Measurements from ENCODE around the gene PHF3.

The PHF3 gene

DNA sequence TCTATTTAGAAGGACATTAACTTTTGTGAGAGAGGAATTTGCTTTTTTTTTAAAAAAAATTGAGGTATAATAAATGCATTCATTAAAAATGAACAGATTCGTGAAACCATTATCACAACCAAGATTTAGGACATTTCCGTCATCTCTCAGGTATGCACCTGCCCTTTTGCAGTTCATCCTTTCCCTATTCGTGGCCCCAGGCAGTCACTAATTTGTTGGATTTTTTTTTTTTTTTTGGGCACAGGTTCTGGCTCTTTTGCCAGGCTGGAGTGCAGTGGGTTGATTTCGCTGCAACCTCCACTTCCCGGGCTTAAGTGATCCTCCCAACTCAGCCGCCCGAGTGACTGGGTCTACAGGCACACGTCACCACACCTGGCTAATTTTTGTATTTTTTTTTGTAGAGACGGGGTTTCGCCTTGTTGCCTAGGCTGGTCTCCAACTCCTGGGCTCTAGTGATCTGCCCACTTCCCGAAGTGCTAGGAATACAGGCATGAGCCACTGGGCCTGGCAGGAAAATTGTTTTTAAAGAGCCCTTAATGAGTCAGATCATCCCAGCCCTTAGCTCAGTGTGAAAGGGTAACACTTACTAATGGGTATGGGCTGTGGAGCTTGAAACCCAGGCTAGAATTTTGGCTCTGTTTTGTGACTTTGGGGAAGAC lies 9.2 kb downstream of the PHF3 start:
- no peak for DNase-seq

DNA sequence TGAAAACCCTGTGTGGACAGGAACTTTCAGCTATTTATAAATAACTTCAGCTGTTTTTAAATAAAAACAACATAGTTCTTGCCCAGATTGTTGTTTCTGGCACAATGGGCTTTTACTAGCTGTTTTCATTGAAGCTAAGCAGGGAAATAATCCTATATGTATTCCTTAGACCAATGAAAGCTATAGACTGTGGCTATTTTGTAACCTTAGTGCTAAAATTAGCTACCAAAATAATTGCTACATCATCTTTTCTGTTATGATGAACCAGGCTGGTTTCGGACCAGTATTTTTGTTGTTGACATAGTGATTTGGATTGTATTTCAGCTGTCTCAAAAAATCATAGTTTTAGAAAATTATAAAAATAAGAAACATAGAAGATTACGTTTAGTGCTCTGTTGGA lies 13.7 kb downstream of the PHF3 start:
- DNase-seq: no peak

DNA sequence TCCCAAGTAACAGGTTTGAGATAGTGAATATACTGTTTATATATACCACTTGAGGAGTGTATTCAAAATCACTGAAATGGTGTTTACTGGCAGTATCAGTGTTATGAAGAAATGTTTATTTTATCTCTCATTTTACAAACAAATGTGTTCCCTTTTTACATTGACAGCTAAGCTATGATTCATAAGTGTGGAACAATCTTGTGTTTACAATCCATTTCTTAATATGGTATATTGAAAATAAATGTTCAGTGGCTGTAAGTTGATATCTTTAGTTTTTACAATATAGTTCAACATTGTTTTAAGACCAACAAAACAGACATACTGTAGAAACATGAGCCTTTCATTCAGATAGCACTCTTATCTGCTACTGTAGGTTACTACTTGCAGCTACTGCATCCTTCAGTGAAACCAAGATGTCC lies 14.3 kb downstream of the PHF3 start:
- no peak for DNase-seq

DNA sequence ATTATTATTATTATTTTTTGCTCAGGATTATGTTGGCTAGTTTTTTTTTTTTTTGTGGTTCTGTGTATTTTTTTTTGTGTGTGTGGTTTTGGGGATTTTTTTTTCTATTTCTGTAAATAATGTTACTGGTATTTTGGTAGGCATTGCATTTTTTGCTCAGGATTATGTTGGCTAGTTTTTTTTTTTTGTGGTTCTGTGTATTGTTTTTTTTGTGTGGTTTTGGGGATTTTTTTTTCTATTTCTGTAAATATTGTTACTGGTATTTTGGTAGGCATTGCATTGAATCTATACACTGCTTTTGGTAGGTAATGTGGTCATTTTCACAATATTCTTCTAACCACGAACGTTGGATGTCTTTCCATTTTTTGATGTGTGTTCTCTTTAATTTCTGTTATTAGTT lies 17.4 kb downstream of the PHF3 start:
- no peak for DNase-seq

DNA sequence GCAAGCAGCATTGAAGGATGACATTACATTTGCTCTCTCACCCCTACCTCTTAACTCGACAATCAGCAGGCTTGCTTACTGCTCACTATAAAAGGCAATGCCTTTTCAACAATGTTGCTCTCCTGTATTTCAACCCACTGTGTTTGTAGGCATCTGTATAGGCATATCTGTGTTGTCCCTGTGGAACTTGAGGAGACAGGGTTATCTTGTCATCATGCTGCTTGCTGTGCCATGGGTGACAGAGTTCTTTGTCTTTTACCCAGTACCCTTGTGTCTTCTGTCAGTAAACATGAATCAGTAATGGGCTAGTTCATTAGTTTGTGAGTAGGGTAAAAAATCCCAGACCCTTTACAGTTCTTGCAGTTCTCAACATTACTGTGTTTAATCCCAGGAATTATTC lies 25.2 kb downstream of the PHF3 start:
- no peak for DNase-seq

DNA sequence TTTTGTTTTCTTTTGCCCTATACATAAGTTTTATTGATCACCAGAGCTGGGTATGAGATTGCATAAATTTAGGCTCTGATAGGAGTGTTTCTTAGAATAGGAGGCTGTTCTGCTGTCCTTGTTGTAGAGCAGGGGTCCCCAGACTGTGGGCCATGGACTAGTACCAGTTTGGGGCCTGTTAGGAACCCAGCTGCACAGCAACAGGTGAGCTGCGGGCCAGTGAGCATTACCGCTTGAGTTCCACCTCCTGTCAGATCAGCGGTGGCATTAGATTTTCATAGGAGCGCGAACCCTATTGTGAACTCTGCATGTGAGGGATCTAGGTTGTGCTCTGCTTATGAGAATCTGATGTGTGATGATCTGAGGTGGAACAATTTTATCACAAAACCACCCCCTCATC lies 26.2 kb downstream of the PHF3 start:
- no peak for DNase-seq

DNA sequence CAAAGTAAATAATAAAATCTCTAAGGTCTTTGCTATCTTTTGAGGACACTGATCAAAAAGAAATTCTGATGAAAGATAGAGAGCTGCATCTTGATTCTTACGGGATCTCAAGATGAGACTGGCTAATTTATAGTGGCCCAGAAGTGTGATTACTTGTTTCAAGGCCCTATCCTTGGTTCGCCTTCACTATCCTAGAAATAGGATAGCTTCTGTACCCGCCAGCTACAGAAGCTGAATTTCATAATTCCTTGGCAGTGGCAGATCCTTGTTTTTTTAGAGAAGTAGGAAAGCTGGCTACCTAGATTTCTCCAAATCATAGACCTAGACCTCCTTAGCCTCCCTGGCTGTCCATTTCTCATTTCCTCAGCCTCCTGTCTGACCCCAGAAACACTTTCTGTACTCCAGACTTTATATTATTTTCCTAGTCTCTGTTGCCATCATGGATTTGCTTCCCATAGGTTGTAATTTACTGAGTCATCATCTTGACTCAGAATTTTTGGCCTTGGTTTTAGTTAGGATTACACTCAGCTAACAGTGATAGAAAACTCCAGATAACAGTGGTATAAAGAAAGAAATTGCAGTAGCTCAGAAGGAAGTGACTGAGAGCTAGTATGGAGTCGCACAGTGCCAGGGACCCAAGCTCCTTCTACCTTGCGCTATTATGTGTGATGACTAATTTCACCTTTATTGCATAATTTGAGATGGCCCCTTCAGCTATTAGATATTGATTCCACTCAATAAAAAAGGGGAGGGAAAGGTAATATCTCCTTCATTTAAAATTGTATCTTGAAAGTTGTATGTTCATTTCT lies 27.7 kb downstream of the PHF3 start:
- no peak for DNase-seq

DNA sequence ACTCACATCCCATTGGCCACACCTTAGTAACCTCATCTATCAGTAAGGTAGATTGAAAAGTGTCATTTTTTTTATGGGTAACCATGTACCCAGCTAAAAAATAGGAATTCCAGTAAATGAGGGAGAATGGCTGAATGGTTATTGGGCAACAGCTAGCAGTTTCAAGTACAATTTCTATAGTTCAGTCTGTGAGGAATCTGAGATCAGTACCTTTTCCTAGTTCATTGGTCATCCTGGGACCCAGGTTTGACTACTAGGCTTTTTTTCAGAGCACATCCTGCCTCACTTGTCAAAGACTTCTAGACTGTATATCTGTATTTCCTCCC lies 28.3 kb downstream of the PHF3 start:
- DNase-seq: no peak

DNA sequence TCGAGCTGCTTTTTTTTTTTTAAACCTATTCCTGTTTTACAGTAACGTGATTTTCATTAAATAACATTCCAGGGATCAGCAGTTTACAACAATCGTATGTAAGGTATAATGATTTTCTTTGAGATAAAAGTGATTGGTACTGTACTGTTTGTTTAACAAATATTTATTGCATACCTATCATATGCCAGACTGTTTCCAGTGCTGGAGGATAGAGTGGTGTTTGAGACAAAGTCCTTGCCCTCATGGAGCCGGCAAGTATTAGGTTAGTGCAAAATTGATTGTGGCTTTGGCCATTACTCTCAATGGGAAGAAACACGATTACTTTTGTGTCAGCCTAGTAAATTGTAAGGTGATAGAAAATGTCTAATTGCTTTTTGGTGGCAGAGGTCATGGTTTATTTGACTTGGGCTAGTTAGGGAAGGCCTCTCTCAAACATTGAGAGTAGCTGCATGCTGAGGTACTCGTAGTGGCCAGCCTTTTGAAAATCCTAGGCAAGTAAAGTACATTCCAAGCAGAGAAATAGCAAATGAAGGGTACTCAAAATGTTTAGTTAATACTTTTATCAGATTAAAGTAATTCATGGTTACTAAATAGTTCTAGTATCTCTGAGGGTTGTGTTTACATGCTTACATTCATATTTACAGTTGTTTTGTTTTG lies 35.6 kb downstream of the PHF3 start:
- DNase-seq: no peak

DNA sequence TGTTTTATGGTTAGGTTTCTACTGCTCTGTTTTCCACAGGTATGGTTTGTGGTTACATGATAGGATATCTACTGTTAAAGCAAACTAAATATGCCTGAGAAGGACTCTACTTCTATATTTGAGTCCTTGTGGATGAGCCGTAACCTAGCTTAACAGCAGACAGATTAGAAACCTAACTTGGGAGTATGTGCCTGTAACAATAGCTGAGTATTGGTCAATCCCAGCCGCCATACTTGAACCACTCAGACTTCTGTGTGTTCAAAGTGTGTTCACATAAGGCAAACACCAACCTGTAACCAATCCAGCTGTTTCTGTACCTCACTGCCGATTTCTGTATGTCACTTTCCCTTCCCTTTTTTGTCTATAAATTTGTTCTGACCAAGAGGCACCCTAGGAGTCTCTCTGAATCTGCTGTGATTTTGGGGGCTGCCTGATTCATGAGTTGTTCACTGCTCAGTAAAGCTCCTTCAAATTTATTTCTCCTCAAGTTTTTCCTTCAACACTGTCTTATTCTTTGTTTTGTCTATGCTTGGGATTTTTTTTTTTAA lies 37.1 kb downstream of the PHF3 start:
- no peak for DNase-seq

DNA sequence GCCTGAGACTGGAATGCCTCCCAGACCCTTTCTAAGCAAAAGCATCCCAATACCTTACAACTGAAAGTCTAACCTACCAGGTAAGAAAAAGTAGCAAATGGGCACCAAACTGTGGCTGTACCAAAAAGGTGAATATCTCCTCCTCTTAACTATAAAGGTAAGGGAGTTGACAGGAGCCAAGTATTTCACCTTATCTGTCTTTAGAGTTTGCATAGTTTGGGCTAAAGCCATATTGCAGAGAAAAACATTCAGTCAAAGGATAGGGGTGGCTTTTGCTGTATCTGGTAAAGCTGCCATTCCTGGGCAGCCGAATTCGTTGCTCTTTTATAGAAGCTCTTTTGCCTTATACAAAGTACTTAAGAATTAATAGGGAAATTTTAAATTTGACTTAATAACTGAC lies 38.1 kb downstream of the PHF3 start:
- DNase-seq: no peak

DNA sequence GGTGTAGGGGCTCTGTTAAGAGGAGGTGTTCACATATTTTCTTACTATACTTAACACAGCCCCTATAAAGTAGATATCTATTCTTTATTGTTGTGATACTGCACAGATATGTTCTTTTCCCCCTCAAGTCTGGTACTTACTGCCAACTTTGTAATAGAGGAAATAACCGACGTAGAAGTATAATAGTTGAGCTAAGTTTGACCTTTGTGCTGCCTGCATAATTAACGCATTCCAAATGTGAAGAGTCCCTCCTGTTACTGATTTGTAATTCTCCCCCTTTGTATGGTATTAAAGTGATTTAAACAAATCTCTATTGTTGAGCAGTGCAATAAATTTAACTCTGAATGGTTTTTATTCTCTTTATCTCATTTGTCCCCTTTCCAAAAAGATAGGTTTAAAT lies 39.0 kb downstream of the PHF3 start:
- no peak for DNase-seq

DNA sequence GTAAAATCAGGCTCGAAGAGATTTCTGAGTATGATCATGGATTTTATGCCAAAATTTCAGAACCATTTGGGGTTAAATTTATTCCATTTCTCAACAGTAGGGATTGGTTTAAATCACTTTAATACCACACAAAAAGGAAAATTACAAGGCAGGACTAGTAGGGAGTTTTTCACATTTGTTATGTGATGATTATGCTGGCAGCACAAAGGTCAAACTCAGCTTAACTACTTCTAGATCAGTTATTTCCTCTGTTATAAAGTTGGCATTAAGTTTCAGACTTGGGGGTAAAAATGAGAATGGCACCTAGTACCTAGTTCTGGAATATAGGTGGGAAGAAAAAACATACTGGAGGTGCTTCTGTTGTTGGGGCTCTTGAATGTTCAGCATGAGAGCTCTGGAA lies 39.5 kb downstream of the PHF3 start:
- DNase-seq: no peak

DNA sequence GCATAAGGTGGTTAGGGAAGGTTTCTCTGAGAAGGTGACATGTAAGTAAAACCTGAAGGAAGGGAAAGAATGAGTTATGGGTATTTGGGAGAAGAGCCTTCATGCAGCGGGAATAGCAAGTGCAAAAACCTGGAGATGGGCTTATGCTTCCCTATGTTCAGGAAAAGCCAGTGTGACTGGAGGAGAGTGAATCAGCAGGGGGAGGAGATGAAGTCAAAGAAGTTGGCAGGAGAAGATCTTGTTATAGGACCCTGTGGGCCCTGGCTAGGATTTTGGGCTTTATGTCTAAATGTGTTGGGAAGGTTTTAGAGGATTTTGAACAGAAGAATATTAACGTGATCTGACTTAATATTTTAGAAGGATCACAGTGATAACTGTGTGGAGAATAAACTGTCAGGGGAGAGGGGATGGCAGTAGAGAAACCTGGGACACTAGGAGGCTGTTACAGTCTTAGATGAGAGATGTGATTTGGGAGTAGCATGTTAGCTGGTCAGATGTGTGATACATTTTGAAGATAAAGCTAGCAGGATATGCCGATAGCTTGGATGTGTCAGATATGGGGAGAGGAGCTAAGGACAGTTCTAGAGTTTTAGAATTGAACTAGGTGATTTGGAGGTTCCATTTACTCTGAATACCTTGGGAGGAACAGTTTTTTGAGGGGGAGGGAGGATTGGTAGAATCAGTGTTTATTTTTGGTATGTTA lies 41.0 kb downstream of the PHF3 start:
- DNase-seq: no peak

DNA sequence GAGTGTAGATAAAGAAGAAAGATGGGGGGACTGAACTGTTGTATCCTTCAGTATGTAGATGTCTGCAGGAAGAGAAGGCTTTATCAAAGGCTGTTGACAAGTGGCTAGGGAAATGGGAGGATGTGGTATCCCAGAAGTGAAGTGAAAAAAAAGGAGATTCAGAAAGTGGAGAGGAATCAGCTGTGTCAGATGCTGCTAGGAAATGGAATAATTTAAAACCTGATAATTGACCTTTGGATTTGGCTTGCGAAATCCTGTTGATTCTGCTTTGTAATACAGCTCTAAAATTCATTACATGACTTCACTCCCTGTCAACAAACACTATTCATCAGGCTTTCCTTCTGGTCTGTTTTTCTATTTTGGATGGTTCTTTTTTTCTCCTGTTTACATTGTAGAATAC lies 41.7 kb downstream of the PHF3 start:
- no peak for DNase-seq

DNA sequence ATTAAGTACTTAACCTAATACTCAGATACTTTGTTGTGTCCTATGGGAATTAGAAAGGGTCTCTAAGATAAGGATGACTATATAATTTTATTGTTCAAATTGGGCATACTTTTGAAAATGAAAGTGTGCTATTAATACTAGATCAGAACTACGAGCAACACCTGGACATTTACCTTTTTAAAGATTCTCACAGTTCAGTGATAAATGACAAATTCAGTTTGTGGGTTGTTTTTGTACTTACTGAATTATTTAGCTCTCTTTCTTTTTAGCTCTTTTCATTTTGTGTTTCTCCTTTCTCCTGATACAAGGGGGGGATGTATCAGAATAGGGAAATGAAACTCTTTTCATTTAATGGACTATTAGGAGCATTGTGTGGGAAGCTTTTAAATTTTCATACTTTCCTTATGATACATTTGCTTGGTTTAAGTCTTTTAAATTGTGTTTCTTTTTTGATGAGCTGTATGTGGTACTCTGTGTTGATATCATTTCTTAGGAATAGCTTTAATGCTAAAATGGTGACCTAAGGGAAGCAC lies 47.5 kb downstream of the PHF3 start:
- DNase-seq: no peak

DNA sequence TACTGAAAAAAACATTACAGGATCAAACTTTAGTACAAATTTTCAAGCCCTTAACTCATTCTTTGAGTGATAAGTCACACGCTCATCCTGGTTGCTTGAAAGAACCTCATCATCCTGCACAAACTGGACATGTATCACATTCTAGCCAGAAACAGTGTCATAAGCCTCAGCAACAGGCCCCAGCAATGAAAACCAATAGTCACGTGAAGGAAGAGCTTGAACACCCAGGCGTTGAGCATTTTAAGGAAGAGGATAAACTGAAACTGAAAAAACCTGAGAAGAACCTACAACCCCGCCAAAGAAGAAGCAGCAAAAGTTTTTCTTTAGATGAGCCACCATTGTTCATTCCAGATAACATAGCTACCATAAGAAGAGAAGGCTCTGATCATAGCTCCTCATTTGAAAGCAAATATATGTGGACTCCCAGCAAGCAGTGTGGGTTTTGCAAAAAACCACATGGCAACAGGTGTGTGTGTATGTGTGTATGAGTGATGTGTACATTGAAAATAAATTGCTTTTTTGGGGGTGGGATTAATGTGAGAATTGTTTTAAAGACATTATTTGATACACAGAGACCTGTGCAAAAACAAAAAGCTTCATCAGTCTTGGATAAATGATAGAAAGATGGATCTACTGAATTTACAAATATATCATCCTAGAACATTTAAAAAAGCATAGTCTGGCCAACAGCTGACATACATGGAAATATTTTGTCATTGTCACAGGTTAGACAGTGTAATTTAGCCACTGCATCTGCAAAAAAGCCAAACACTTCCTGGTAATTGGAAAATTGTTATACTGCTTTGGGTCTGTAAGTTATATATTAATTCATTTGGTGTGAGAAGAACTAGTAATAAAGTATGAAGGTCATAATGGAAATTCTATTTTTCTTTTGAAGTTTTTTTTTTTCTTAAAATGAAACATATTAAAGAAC lies 50.1 kb downstream of the PHF3 start:
- no peak for DNase-seq

DNA sequence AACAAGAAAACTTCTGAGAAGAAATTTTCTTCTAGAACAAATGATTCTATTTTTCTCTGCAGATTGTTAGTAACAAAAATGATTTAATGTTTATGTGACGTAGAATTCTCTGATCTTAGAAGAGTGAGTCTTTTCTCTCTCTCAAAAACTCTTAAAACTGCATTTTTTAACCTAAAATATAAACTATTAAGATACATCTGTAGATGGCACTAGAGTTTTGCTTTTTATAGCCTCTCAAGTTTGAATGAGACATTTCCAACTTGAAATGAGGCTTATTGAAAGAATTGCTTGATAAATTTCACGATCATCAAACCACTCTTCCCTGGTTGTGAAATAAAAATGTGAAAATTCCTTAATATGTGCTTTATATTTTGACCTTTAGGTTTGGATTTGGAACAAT lies 53.8 kb downstream of the PHF3 start:
- DNase-seq: no peak

DNA sequence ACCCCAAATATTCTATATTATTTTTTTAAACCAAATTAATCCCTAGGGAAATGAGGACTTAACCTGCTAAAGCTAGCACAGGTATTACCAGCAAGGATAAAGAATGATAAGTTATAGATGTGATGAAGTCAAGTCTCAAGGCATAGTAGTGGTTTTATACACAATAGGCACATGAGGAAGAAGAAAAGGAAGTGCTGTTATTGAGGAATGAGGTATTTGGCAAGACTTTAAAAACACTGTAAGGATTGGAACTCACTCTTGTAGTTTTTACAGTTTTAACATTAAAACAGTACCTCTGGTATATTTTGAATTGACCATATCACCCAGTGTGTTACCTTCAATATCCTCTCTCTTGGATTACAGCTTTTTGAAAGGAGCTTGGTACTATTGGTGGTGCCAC lies 54.6 kb downstream of the PHF3 start:
- DNase-seq: no peak

DNA sequence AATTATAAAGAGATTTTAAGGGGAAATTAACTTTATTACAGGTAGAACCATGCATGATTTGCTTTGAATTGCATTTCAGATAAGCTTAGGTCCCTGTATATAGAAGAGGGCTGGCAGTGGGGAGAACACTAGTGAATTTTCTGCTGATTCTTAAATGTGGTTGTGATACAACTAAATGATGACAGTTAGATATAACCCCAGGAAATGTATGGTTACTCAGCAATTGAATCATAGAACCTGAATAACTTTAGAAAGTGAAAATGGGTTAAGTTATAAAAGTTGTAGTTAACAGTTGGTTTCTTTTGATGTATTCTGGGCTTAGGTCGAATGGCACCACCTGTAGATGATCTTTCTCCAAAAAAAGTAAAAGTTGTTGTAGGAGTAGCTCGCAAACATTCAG lies 70.1 kb downstream of the PHF3 start:
- DNase-seq: no peak

DNA sequence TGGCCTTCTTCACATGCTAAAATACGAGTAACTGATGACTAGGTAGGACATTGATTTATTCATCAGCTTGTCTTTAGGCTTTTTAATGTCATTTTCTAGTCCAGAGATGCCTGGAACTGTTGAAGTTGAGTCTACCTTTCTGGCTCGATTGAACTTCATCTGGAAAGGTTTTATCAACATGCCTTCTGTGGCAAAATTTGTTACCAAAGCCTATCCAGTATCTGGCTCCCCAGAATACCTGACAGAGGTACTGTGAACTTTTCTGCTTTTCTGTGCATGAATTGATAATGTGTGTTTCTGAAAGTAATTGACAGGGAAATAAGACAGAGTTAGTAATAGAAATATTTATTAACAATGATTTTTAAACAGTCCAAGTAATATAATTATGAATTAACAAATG lies 71.0 kb downstream of the PHF3 start:
- DNase-seq: no peak

DNA sequence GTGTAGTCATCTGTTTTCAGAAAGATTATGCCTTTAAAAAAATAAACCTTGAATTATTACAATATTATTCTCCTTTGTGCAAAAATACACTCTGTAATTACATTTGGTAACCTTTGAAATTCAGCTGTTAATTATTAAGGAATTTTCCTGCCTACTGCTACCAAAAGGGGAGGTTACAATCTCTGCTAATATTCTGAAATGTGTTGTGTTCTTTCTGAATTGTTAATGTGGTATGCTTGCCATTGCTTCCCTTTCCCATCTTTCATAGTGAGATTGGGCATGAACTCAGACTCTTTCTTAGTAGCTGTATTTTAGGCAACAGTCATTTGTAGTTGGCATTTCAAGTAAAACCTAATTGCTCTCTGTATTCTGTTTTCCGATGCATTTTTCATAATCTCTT lies 73.0 kb downstream of the PHF3 start:
- no peak for DNase-seq

All from SHP77 treated with DMSO at 0.1 percent for 48 hours (cell line).